HG02943 (cell line): ENCODE data around the gene UXS1.

Source experiments
- ATAC-seq: cut with Tn5 transposase; IDR thresholded peaks from one replicate; pipeline ENCODE4 v1.9.1; 2021; ENCODE audit warnings: mild to moderate bottlenecking, low read depth, moderate library complexity; ENCODE audit not compliant: unreplicated experiment

UXS1 gene

DNA sequence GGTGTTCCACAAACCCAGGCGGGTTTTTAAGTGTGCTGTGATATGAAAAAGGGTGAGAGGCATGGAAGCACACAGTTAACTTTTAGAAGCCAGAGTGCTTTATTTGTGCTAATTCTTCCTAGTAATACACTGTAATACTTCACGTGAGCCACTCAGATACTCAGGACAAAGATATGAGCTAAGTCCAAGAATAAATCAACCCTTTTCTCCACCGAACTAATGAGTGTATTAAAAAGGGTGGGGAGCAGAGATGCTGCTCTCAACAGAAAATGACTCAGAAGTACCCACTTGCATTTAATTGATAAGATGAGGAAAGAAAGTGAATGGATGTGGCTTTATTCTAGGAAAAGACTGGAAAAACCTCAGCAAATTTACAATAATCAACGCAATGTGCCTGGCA is 79.9 kb downstream of the UXS1 start:
- no peak for ATAC-seq

DNA sequence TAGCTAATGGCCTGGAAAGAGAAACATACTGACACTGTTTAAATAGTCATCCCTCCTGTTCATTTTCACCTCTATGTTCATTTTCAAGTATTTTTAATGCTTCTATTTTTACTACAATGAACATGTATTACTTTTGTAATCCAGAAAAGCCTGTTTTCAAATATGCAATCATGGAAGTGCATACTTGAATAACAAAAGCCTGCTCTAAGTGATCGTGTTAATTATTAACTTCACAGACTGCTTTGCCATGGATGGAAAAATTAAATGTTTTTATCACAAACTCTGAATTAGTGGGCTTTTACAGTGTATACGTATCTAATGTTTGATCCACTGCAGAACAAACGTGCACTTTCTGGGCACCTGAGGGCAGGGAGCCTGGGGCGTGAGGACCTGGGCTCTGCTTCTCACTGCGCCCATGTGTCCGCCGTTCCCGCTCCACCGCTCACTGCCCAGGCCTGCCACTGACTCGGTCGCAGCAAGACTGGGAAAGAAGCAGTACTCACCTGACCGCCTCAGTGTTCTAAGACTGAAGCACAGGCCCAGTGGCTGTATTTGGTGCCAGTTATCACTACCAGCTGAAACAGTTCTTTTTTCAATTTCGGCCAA is 80.6 kb downstream of the UXS1 start:
- no peak for ATAC-seq

DNA sequence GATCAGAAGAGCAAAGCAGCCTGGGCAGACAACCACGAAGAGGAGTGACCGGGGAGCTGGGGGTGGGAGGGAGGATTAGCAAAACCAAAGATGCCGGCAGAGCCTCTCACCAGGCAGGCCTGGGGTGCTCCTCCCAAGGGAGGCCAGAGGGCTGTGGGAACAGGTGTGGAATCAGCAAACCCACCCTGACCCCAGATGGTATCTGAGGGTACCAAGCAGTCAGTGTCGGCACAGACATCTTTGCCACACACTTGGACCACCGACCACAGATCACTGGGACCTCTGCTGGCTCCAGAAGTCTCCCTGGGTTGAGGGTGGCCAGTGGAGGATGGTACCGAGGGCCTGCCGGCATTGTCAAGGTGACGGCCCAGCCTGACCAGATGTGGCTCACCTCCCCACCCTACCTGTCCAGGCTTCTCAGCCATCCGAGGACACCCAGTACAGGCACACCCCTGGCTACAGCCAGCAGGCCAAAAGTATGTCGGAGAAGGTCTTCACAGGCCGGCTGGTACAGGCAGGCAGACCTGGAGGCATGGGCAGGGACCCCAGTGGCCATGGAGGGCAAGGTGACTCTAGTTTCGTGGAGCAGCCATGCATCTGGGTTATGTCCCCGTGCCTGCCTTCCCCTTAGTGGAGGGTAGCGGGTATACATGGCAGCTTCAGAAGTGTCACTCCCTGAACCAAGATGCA is 82.1 kb downstream of the UXS1 start:
- ATAC-seq: no peak

DNA sequence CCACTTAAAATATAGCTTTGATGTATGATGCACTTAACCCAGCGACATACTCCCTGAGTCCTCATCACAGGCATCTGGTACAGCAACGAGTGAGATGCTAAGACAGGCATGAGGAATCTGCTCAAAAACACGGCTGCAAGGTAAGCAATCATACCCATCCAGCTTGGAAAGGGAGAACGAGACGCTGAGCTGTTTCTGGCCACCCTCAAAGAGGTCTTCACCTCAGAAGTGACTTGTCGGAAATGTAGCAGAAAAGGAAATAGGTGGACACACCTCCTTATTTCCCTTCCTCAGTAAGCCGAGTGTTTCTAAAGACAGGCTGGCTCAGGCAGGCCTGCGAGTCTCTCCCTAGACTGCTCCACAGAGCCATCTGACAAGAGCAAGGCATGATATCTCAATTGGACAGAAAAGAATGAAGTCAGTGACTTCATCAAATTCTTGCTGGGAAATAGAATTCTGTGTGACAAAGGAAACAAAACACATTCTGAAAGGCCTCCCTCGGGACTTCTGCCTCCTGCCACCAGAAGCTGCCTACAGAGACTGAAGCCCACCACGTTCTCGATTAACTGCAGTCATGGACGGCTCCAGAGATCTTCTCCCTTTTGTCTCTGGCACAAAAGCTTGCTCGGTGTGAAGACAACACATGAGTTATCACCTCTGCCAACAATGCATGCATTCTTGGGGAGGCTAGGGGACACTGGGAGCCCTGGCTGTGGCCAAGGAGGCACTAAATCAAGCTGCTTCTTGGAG is 84.3 kb downstream of the UXS1 start:
- no peak for ATAC-seq

DNA sequence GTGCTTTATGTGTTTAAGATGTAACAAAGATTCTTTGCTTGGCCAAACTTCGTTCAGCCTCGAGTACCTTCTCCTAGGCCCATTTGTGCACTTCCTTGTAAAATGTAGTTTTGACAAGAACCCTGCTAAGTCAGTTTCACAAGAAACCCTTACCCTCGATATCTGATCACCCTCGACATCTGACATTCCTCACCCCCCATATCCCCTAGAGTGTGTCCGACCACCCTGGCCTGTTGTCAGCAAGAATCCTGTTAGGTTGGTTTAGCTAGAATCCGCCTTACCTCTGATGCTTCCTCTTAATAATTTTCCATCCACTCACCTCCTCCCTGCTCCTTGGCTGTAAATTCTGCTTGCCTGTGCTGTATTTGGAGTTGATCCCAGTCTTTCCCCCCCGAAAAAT is 85.3 kb downstream of the UXS1 start:
- ATAC-seq: no peak

DNA sequence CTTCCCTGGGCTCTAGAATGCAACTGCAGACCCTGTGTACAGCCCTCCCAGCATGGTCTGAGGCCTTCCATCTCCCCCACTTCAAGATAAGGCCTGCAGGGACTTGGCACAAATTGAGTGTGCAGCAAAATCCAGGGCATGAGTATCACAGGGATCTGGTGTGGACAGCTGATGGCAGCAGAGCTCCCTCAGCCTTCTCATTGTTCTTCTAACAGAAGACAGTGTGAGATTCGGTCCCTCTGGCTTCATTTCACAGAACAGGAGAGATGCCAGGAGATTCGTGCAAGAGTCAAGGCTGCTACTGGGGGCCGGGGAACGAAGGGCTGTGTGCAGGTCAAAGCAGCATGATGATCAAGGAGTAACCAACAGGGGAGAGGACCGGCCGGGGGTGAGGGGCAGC is 85.8 kb downstream of the UXS1 start:
- no peak for ATAC-seq

DNA sequence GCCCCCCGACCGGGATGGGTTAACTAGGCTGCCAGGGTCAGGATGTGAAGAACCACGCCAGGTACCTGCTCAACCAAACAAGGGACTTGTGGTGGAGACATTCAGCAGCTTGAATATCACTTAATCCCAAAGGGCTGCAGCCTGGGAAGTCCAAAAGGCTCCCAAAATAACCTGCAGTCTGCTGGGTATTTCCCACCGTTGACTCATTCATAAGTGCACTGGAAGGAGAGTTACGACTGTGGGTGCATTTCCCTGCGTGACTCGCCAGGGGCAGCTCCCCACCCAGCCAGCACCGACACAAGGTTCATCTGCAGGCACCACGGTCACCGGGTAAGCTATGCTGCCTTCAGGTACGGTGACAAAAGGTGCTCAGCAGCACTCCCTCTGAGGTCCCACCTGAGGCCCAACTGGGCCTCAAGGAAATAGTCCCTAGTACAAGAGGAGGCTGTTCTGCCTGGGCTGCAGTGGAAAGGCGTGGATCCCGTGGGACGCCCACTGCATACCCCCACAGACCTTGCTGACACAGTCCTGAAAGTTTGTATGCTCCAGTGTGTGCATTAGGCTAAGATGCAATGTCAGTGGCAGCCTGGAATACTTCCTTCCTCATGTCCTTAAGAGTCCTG is 86.5 kb downstream of the UXS1 start:
- ATAC-seq: no peak

DNA sequence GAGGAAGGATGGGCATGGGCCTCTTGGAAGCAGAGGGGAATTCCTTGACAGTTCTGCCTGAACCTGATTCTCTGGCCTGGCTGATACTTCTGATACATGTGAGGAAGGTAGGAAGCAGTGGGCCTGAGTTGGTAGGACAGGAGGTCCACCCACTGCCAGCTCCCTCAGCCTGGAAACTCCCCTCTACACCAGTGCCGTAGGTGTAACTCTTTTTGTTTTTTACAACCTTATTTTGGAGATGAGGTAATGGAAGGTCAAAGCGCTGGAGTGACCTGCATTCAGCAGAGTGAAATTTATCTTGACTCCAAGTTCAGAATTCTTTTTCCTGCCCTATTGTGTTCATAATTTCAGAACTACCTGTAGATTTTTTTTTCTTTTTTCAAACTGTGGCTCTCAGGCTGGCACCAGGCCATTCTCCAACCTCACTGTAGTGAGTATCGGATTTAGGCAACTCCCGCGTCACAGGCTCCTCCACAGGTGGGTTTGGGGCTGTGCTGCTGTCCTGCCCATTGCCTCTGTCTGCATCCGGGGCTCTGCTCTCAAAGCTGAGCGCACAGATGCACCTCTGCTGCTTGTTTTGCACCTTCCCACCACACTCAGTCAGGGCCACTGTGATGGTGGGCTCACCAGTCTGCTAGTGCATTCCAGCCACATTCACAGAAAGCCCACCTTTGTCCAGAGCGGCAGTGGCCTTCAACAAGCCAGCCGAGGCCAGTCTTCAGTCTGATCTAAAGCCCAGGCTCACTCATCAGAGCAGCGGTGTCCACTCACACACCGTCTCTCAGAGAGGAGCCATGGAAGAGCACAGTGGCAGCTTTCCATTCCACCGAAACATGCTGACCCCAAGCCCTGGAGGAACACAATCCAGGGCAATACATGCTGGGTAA is 87.2 kb downstream of the UXS1 start:
- no peak for ATAC-seq

DNA sequence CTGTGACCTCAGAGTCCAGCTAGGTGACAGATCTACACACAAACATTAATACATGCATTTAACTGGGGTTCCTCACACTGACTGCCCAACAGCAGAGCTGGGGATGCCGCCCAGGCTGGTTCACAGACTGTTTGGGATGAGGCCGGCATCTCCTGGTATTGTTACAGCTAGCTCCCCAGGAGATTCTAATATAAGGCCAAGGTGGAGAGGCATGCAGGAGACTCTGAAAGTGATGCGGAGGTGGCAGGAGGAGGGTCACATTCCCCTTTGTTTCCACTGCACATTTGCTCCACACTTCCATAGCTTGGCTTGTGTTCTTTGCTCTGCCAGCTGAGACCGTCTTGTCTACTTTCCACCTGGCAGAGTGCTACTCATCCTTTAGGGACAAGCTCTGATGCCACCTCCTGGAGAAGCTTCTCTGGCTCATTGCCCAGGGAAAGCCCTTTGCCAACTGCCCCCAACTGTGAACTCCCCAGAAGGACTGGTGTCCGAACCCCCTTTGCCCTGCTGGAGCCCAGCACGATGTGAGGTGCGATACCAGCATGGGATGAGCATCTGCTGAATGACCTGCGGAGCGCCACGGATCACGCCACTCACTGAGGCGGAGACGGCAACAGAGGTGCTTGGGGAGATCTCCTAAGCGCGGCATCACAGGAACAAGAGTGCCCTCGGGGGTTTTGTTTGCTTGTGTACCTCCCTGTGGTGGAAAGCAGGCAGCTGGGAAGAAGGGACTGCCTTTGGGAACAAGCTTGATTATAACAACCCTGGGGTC is 88.8 kb downstream of the UXS1 start:
- no peak for ATAC-seq

DNA sequence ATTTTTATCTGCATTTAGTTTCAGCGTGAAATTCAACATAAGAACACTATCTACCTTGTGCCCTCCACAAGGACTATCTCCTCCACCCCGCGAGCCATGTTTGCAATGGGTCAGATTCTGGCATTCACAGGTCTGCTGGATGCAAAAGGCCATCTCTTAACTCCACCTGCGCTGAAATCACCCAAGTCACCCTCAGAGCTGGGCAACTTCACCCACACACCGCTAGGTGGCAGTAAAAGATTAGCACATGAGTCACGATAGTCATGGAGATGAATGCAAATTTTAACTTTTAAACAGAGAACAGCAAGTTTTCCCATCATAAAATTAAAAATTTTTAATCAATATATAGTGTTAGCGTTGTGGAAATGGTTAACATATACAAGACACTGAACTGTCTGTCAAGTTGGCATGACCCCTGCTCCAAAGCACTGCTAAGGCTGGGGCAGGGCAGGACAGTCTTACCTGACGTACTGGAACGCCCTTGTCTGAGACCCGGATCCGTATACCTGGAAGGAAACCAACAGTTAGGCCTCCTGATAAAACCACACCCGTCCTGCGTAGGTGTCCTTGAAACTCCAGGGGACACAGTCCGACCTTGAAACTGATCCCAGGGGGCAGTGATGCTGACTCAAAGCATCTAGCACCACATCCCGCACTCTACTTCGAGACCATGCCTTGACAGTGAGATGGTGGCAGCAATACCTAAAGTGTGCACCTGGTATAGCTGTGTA is 89.6 kb downstream of the UXS1 start:
- ATAC-seq: no peak

DNA sequence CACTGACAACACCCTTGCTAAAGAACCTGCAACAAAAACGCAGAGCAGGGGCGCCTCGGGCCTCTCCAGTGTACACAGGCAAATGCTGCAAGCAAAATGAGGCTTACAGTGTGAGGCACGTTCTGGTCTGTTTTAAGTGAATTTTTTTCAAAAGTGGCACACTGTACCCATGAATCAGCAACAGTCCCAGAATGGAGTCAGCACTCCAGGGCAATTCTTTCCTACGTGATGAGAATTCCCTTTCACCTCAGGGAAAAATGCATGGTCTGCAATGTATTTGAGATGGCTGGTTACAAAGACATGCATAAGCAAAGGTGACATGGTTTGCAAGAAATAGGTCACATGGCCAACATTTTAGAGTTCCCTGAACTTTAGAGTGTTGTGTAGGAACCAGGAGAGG is 94.4 kb downstream of the UXS1 start:
- ATAC-seq: no peak

DNA sequence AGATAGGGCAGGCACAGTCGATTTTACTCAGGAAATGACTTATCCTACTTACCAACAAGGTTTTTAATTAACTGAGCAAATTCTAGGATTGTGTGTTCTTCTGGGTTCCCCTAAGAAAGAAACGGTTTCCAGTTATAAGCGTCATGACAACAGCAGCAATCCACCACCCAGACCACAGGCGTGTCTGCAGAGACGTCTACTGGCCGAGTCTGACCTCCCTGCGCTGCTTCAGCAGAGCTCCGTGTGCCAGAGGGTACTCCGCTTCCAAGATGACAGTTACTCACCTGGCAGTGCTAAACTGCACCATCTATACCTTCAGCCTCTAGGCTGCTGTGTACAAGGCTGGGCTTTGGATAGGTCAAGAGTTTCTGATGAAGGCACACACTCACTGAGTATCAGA is 95.4 kb downstream of the UXS1 start:
- ATAC-seq: no peak

DNA sequence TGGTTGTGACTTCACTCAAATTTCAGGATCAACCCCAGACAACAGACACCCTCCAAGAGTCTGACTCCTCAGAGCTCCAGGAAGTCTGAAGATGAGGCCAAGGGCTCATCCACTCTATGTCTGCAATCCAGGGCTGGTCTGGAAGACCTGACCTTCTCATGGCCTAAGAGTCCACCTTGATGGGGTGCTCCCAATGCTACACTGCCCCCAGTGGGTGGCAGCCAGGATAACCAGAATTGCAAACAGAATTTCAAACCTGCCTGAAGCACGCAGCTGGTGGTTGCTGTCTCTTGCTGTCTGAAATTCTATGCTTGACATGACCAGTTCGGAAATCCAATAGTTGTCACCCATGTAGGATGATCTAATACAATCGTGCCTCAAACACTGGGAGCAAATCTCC is 96.0 kb downstream of the UXS1 start:
- no peak for ATAC-seq

DNA sequence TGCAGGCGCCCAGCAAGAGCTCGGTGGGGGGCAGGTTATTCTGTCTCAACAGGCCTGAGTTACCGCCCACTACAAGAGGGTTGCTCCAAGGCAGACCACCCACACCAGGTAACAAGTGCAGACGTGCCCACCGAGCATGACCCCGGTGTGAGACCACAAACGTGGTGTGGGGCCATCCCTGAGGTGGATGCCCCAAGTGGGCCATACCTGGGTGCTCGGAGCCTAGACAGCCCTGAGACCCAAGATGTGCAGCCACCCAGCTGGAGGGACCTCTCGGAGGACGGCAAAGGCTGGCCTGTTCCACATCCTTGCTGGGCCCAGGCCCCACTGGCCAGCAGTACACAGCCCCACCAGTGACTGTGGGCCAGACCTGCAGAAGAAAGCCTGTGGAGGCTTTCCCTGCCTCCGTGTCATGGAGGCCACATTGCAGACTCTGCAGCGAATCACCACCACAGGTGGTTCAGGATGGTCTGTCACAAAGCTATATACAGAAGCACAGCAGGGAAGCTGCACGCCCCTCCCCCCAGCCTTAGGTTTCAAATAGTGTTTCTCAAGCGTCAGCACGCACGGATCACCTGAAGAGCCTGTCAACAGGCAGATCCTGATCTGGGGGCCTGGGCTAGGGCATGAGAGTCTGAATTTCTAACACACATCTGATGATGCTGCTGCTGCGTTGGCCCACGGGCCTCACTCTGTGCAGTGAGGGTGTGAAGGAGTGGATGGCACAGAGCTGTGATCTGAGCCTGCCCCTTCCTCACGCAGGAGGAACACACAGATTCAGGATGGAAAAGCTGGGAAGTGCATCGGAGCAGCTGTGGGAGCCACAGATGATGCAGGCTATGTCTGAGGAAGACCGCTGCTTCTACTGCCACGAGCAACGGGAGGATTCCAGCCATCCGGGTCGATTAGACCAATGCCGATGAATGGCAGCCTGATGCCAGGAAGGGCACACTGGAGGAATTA is 96.8 kb downstream of the UXS1 start:
- ATAC-seq: no peak

DNA sequence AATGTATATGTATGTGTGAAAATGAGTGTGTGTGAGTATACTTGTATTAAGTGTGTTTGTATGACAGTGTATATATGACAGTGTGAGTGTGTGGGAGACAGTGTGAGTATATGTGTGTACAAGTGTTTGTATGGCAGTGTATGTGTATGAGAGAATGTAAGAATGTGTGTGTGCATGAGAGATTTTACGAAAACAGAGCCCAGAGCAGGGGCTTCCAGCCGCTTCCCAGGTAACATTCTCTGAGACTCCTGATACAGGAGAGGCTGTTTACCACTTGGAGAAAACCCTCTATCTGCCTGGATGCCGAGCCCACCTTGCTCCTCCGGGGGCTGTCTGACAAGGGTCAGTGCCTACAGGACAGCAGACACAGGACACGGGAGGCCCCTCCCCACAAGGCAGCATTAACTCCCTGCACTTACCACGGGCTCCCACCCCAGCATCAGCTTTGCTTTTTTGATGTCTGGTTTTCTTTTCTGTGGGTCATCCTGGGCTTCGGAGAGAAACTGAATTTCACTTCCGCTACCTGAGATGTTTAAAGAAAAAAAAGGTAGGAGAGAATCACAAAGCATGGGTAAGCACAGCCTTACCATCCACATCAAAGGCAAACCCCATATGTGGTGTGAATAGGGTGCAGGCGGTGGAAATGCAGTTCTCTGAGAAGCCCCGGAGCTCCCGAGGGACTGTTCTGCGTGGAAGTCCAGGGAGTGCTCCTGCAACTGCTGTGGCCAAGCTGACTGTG is 97.6 kb downstream of the UXS1 start:
- ATAC-seq: no peak

DNA sequence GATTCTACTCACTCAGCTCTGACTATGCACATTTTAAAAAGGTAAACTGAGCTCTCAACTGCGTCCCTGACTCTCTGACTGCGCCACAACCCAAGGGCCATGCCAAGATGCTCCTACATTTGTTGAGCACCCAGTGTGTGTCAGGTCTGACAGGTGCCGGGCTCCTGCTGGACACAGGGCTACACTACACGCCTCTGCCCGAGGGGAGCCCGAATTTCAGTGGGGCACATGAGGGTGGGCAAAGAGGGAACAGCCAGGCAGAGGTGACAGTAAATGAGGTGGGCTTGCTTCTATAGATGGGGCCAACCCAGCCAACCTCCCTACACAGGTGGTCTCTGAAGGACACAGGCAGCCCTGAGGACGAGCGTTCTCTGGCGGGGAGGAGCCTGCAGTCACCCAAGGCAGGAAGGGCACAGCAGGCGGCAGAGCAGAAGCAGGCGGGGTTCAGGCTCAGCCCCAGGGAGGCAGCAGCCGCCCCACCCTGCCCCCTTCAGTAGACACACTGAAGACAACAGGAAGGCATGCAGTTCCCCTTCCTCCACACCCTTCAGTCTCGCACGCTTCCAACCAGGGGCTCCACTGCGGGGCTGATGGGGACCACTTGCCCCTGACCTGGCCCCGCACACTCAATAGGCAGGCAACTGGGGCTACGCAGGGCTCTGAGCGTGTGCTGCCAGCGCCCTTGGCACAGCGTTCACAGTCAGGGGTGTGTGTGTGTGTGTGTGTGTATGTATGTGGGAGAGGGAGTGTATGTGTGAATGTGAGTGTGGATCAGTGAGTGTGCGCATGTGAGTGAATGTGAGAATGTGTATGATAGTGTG is 98.4 kb downstream of the UXS1 start:
- no peak for ATAC-seq
